Smooth muscle cell (in vitro differentiated cells): Measurements from ENCODE around the gene XPR1. TPM values are rescaled to one million over a fixed set of nuclear protein-coding genes. Genes with fewer than 3 reads are reported as not detected.

Experiments used
- DNase-seq: peaks from one replicate; lab custom pipeline; 2025; ENCODE audit not compliant: unreplicated experiment; lab: John Stamatoyannopoulos, UW
- H2AFZ ChIP-seq: fragments of 200-600 bp; sonication (generic); 2 replicates; pipeline ENCODE4 v1.6.0; 2016; ENCODE audit warnings: antibody characterized with exemption, low read depth, mild to moderate bottlenecking
- H3F3A ChIP-seq: fragments of 200-600 bp; sonication (generic); 2 replicates; pipeline ENCODE4 v1.6.0; 2017; ENCODE audit warnings: antibody characterized with exemption, low read depth
- H3K27ac ChIP-seq: fragments of 200-600 bp; sonication (generic); 2 replicates; pipeline ENCODE4 v1.5.1; 2016; ENCODE audit warnings: low read depth, mild to moderate bottlenecking
- H3K27me3 ChIP-seq: fragments of 200-600 bp; sonication (generic); 2 replicates; pipeline ENCODE4 v1.6.1; 2016; ENCODE audit warnings: low read depth, mild to moderate bottlenecking
- H3K36me3 ChIP-seq: fragments of 200-600 bp; sonication (generic); 2 replicates; pipeline ENCODE4 v1.5.1; 2016; ENCODE audit warnings: low read depth
- H3K4me1 ChIP-seq: fragments of 200-600 bp; sonication (generic); 2 replicates; pipeline ENCODE4 v1.5.1; 2016; ENCODE audit warnings: low read depth
- H3K4me2 ChIP-seq: fragments of 200-600 bp; sonication (generic); 2 replicates; pipeline ENCODE4 v1.6.0; 2016; ENCODE audit warnings: mild to moderate bottlenecking
- H3K4me3 ChIP-seq: fragments of 200-600 bp; sonication (generic); 2 replicates; pipeline ENCODE4 v1.5.1; 2016; ENCODE audit warnings: mild to moderate bottlenecking
- H3K79me2 ChIP-seq: fragments of 200-600 bp; sonication (generic); 2 replicates; pipeline ENCODE4 v1.6.0; 2016; ENCODE audit warnings: low read depth, mild to moderate bottlenecking
- H3K9ac ChIP-seq: fragments of 200-600 bp; sonication (generic); 2 replicates; pipeline ENCODE4 v1.6.0; 2016; ENCODE audit warnings: low read depth
- H3K9me3 ChIP-seq: fragments of 200-600 bp; sonication (generic); replicated peaks from 2 replicates; pipeline ENCODE4 v1.5.1; 2016; ENCODE audit warnings: low read depth
- H4K20me1 ChIP-seq: fragments of 200-600 bp; sonication (generic); 2 replicates; pipeline ENCODE4 v1.6.0; 2016; ENCODE audit warnings: low read depth
- CTCF ChIP-seq: fragments of 200-600 bp; sonication (generic); IDR thresholded peaks from 2 replicates; pipeline ENCODE4 v1.5.1; 2017; ENCODE audit warnings: borderline replicate concordance, mild to moderate bottlenecking, antibody characterized with exemption; ENCODE audit not compliant: insufficient read depth, poor library complexity, severe bottlenecking
- WGBS: methylation state at CpG from one replicate; pipeline ENCODE4 v1.1.7; 2016; ENCODE audit warnings: low lambda C conversion rate; 5-methylcytosine and 5-hydroxymethylcytosine counted together
- polyA plus RNA-seq: library from polyadenylated mRNA; unstranded; fragments of >200 nt; fragmentation: Nextera tagmentation; extraction: Ambion mirVana; gene quantifications from 2 replicates; pipeline ENCODE4 v1.2.1, GENCODE V29; 2016
- total RNA-seq: library from RNA; depleted of rRNA; stranded (reverse); fragments of >200 nt; gene quantifications from 2 replicates; pipeline ENCODE4 v1.2.3, GENCODE V29; 2014

XPR1 gene
- total and polyA plus RNA-seq, 2 experiments from 2014 or later, result 9.5 to 27.6 TPM

DNA sequence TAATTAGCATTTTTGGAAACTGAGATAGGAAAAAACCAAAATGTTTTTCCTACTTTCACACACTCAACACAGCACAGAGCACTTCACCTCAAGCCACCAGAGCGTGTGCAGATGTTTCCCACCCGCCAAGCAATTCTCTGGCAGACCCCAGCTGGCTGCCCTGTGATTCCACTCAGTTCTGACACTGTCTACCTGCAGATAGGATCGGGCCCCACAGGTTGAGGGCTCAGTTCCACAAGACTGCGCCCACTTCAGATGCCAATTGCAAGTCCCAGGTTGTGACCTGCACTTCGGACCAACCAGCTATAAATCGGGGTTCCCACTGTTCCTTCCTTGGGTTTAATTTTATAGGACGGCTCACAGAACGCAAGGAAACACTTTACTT, 290.8 kb downstream of the XPR1 start:
- Histone ChIP-seq H3K36me3 (no peaks in the 10 kb centered on the region), H3K4me1 (peaks cover 46% of the 10 kb centered on the region), H4K20me1 (peaks cover 11% of the 10 kb centered on the region), H3K9me3 (no peaks in the 10 kb centered on the region), H3K9ac (no peak overlapping the region), H3K4me2 (peak overlapping the region; percentile 18), H3F3A (peaks cover 3% of the 10 kb centered on the region), H3K27me3 (no peaks in the 10 kb centered on the region), H3K79me2 (no peaks in the 10 kb centered on the region), H2AFZ (no peak overlapping the region), H3K4me3 (no peak overlapping the region), H3K27ac (no peak overlapping the region)
- TF ChIP-seq CTCF, result no peak
- no peak for DNase-seq
- WGBS, result 84% methylated on average over 8 of the region's 8 CpGs

DNA sequence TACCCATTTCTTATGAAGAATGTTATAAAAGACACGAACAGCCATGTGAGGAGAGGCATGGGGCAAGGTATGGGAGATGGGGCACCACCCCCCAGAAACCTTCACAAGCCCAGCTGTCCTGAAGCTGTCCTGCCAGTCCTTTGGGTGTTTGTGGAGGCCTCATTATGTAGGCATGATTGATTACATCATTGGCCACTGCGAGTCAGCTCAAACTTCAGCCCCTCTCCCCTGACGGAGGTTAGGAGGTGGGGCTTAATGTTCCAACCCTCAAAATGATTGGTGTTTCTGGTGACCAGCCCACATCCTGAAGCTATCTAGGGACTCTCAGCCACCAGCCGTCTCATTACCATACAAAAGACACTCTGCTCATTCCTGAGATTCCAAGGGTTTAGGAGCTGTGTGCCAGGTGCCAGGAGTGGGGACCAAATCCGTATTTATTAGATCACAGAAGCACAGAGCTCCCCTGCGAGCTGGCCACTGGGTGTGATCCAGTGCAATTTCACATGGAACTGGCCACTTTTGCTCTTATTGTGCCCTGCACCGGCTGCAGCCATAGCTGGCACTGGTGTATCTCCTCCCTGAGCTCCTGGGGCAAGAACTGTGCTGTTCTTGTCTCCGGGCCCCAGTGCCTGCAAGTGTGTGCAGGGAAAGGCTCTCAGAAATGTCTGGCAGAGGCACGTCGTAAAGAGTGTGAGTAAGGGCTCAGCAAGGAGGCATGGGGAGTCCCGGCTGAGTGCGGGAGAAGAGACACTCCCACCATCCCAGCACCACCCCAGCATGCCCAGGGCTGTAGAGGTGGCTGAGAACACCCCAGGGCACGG, 291.4 kb downstream of the XPR1 start:
- DNase-seq, result no peak
- H3K27ac ChIP-seq, result no peak overlapping the region
- TF ChIP-seq CTCF, result no peak

DNA sequence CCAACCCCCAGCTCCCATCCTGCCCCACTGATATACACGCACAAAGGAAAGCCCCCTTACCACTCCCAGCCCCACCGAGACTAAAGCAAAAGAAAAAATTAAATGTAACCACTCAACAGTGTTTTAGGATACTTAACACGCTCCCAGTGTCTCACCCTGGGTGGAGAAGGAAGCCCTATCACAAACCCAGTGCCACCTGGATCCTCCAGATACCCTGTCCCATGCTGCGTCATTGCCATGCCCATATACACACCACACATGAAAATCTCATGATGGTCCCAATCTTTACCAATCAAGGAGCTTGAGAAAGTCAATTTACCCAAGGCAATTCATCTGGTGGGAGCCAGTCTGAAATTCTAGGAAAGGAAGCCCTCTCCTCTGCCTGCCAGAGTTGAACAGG, 292.1 kb downstream of the XPR1 start:
- no peaks in the 10 kb centered on the region for H3K79me2 ChIP-seq
- no peaks in the 10 kb centered on the region for H3K27me3 ChIP-seq
- H3K4me1 ChIP-seq, result peaks cover 54% of the 10 kb centered on the region
- WGBS, result 66% methylated on average over 4 of the region's 4 CpGs
- H2AFZ ChIP-seq, result no peak overlapping the region
- DNase-seq, result no peak
- H3K4me3 ChIP-seq, result no peak overlapping the region
- no peaks in the 10 kb centered on the region for H3K36me3 ChIP-seq
- H3K27ac ChIP-seq, result no peak overlapping the region
- peaks cover 11% of the 10 kb centered on the region for H4K20me1 ChIP-seq
- no peak for TF ChIP-seq CTCF
- no peaks in the 10 kb centered on the region for H3K9me3 ChIP-seq
- peak overlapping the region; percentile 18 for H3K4me2 ChIP-seq
- H3K9ac ChIP-seq, result no peak overlapping the region
- H3F3A ChIP-seq, result peaks cover 3% of the 10 kb centered on the region

More for the DNA sequence above, 291.4 kb downstream of the XPR1 start:
- 18% methylated on average over 13 of the region's 13 CpGs for WGBS
- peaks cover 52% of the 10 kb centered on the region for H3K4me1 ChIP-seq
- H3K9ac ChIP-seq, result no peak overlapping the region
- H3K36me3 ChIP-seq, result no peaks in the 10 kb centered on the region
- H2AFZ ChIP-seq, result no peak overlapping the region
- no peaks in the 10 kb centered on the region for H3K79me2 ChIP-seq
- no peak overlapping the region for H3K4me3 ChIP-seq
- H3K4me2 ChIP-seq, result peak overlapping the region; percentile 18
- H3F3A ChIP-seq, result peaks cover 3% of the 10 kb centered on the region
- no peaks in the 10 kb centered on the region for H3K9me3 ChIP-seq
- H3K27me3 ChIP-seq, result no peaks in the 10 kb centered on the region
- H4K20me1 ChIP-seq, result peaks cover 11% of the 10 kb centered on the region

DNA sequence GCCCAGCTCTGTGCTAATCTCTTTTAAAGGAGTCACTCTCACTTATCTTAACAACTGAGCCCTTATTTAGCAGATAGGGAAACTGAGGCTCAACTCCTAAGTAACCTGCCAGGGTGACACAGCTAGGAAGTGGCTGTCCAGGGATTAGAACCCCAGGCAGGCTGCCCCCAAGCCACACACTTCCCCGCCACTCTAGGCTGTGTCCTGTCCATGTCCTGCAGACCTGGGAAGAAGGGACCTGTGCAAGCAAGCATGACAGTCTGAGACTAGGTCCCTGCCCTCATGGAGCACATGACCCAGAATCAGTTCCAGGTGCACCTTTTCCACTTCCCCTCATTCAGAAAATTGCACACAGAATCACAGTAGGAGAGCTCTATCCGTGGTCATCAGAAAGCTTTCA, 293.1 kb downstream of the XPR1 start:
- TF ChIP-seq CTCF, result no peak
- no peaks in the 10 kb centered on the region for H3K27me3 ChIP-seq
- no peak overlapping the region for H3K4me2 ChIP-seq
- no peak overlapping the region for H3K4me3 ChIP-seq
- H3K79me2 ChIP-seq, result no peaks in the 10 kb centered on the region
- no peaks in the 10 kb centered on the region for H3K36me3 ChIP-seq
- H3K9me3 ChIP-seq, result no peaks in the 10 kb centered on the region
- peaks cover 54% of the 10 kb centered on the region for H3K4me1 ChIP-seq
- peaks cover 11% of the 10 kb centered on the region for H4K20me1 ChIP-seq
- 93% methylated on average over 2 of the region's 2 CpGs for WGBS
- no peak overlapping the region for H3K9ac ChIP-seq
- H2AFZ ChIP-seq, result no peak overlapping the region
- no peak overlapping the region for H3K27ac ChIP-seq
- H3F3A ChIP-seq, result peaks cover 3% of the 10 kb centered on the region
- no peak for DNase-seq
